H9 (cell line): ENCODE results near the gene MRGPRF. TPM values are rescaled to one million over a fixed set of nuclear protein-coding genes. Genes with fewer than 3 reads are reported as not detected.

ENCODE experiments used
- DNase-seq: peaks from one replicate; pipeline ENCODE4 v3.0.0-alpha.2; 2017
- H2AFZ ChIP-seq: one replicate; pipeline ENCODE4 v1.6.1; 2013; ENCODE audit warnings: mild to moderate bottlenecking, low read length, control low read depth, moderate library complexity
- H2AK5ac ChIP-seq: 2 replicates; pipeline ENCODE4 v1.6.1; 2013; ENCODE audit warnings: low read length, control low read depth, mixed read lengths; ENCODE audit not compliant: insufficient read length
- H2BK120ac ChIP-seq: one replicate; pipeline ENCODE4 v1.6.1; 2013; ENCODE audit warnings: low read depth, mild to moderate bottlenecking, low read length, control low read depth, inconsistent platforms; ENCODE audit not compliant: poor library complexity, severe bottlenecking
- H2BK12ac ChIP-seq: 2 replicates; pipeline ENCODE4 v1.6.1; 2013; ENCODE audit warnings: low read length, control low read depth, mixed read lengths, low read depth; ENCODE audit not compliant: insufficient read length
- H2BK15ac ChIP-seq: 2 replicates; pipeline ENCODE4 v1.6.1; 2013; ENCODE audit warnings: low read depth, low read length, control low read depth
- H2BK20ac ChIP-seq: one replicate; pipeline ENCODE4 v1.6.1; 2013; ENCODE audit warnings: low read depth, mild to moderate bottlenecking, low read length, control low read depth, inconsistent platforms; ENCODE audit not compliant: poor library complexity, severe bottlenecking
- H2BK5ac ChIP-seq: 2 replicates; pipeline ENCODE4 v1.6.1; 2013; ENCODE audit warnings: low read length, control low read depth, mixed read lengths; ENCODE audit not compliant: insufficient read length
- H3K14ac ChIP-seq: 2 replicates; pipeline ENCODE4 v1.6.1; 2013; ENCODE audit warnings: low read length, control low read depth; ENCODE audit not compliant: insufficient read depth
- H3K18ac ChIP-seq: 2 replicates; pipeline ENCODE4 v1.6.1; 2013; ENCODE audit warnings: low read depth, mild to moderate bottlenecking, mixed read lengths, low read length, control low read depth; ENCODE audit not compliant: insufficient read length
- H3K23ac ChIP-seq: 2 replicates; pipeline ENCODE4 v1.6.1; 2013; ENCODE audit warnings: low read length, control low read depth, mixed read lengths, low read depth; ENCODE audit not compliant: insufficient read length
- H3K23me2 ChIP-seq: 2 replicates; pipeline ENCODE4 v1.6.1; 2013; ENCODE audit warnings: low read depth, mild to moderate bottlenecking, mixed read lengths, low read length, control low read depth; ENCODE audit not compliant: insufficient read length, poor library complexity, severe bottlenecking
- H3K27ac ChIP-seq: 2 replicates; pipeline ENCODE4 v1.5.1; 2013; ENCODE audit warnings: low read length, control low read depth, mixed read lengths, low read depth; ENCODE audit not compliant: insufficient read length
- H3K27me3 ChIP-seq: 2 replicates; pipeline ENCODE4 v1.6.1; 2013; ENCODE audit warnings: low read length, control low read depth, inconsistent platforms; ENCODE audit not compliant: insufficient read depth
- H3K4ac ChIP-seq: 2 replicates; pipeline ENCODE4 v1.6.1; 2013; ENCODE audit warnings: low read depth, mild to moderate bottlenecking, control low read depth, inconsistent platforms, low read length, moderate library complexity
- H3K4me1 ChIP-seq: 2 replicates; pipeline ENCODE4 v1.6.1; 2013; ENCODE audit warnings: low read length, control low read depth, inconsistent platforms; ENCODE audit not compliant: insufficient read depth
- H3K4me2 ChIP-seq: 2 replicates; pipeline ENCODE4 v1.6.1; 2013; ENCODE audit warnings: low read length, control low read depth, mixed read lengths; ENCODE audit not compliant: insufficient read length, insufficient read depth
- H3K56ac ChIP-seq: 2 replicates; pipeline ENCODE4 v1.6.1; 2013; ENCODE audit warnings: low read depth, mild to moderate bottlenecking, mixed read lengths, low read length, control low read depth; ENCODE audit not compliant: insufficient read length
- H3K79me1 ChIP-seq: 2 replicates; pipeline ENCODE4 v1.6.1; 2013; ENCODE audit warnings: low read depth, mild to moderate bottlenecking, moderate library complexity, low read length, control low read depth, inconsistent platforms; ENCODE audit not compliant: insufficient read depth, poor library complexity, severe bottlenecking
- H3K79me2 ChIP-seq: 2 replicates; pipeline ENCODE4 v1.6.1; 2013; ENCODE audit warnings: low read length, control low read depth, inconsistent platforms; ENCODE audit not compliant: insufficient read depth
- H3K9ac ChIP-seq: 2 replicates; pipeline ENCODE4 v1.6.1; 2013; ENCODE audit warnings: low read length, control low read depth, mixed read lengths; ENCODE audit not compliant: insufficient read length; ENCODE audit errors: extremely low read depth
- H3K9me3 ChIP-seq: one replicate; pipeline ENCODE4 v1.6.1; 2013; ENCODE audit warnings: low read depth, low read length, inconsistent platforms; ENCODE audit not compliant: control insufficient read depth
- H3T11ph ChIP-seq: one replicate; pipeline ENCODE4 v1.6.1; 2013; ENCODE audit warnings: mild to moderate bottlenecking, low read length, control low read depth, inconsistent platforms
- H4K20me1 ChIP-seq: one replicate; pipeline ENCODE4 v1.6.1; 2013; ENCODE audit not compliant: control insufficient read depth, insufficient read length, insufficient read depth
- H4K5ac ChIP-seq: 2 replicates; pipeline ENCODE4 v1.6.1; 2013; ENCODE audit warnings: low read depth, mild to moderate bottlenecking, mixed read lengths, low read length, control low read depth; ENCODE audit not compliant: insufficient read length
- H4K8ac ChIP-seq: replicated peaks from 2 replicates; pipeline ENCODE4 v1.6.1; 2013; ENCODE audit warnings: low read length, control low read depth, mixed read lengths, low read depth; ENCODE audit not compliant: insufficient read length
- H4K91ac ChIP-seq: 2 replicates; pipeline ENCODE4 v1.6.1; 2013; ENCODE audit warnings: low read depth, mild to moderate bottlenecking, moderate library complexity, mixed read lengths, low read length, control low read depth; ENCODE audit not compliant: insufficient read length
- H3K27ac Mint-ChIP-seq, 3 experiments: 2 replicates in 2 of 3; 3 replicates in 1 of 3; pipeline ENCODE4 v1.8.0; 2020 to 2021; ENCODE audit warnings: mixed read lengths in 3 of 3, mild to moderate bottlenecking in 1 of 3, moderate library complexity in 1 of 3
- H3K27me3 Mint-ChIP-seq: 2 replicates; pipeline ENCODE4 v1.8.0; 2021; ENCODE audit warnings: low read depth, mild to moderate bottlenecking, moderate library complexity, mixed read lengths
- H3K36me3 Mint-ChIP-seq, 3 experiments: 2 replicates in 2 of 3; 3 replicates in 1 of 3; pipeline ENCODE4 v1.8.0; 2020 to 2021; ENCODE audit warnings: low read depth in 3 of 3, mixed read lengths in 3 of 3; ENCODE audit not compliant: insufficient read depth in 1 of 3
- H3K4me1 Mint-ChIP-seq, 2 experiments: 2 replicates each; pipeline ENCODE4 v1.8.0; 2020; ENCODE audit warnings: mixed read lengths in 2 of 2
- H3K4me3 Mint-ChIP-seq, 2 experiments: 2 replicates in 1 of 2; 3 replicates in 1 of 2; pipeline ENCODE4 v1.8.0; 2020 to 2021; ENCODE audit warnings: mild to moderate bottlenecking in 2 of 2, mixed read lengths in 2 of 2, moderate library complexity in 1 of 2
- H3K9me3 Mint-ChIP-seq, 2 experiments: 2 replicates in 1 of 2; 3 replicates in 1 of 2; pipeline ENCODE4 v1.8.0; 2020; ENCODE audit warnings: mild to moderate bottlenecking in 2 of 2, mixed read lengths in 2 of 2, moderate library complexity in 1 of 2
- CTCF ChIP-seq: fragments of 200-600 bp; sonication (generic); conservative IDR thresholded peaks from 3 replicates; pipeline ENCODE4 v1.8.0; 2021; ENCODE audit warnings: antibody characterized with exemption, mild to moderate bottlenecking
- whole genome bisulfite sequencing: extraction: QIAGEN DNeasy Blood & Tissue Kit; methylation state at CpG from one replicate; pipeline ENCODE4 v1.1.7; 2013; ENCODE audit warnings: missing lambda C conversion rate, low lambda C conversion rate, mixed read lengths; ENCODE audit not compliant: insufficient read length; ENCODE audit errors: extremely low coverage; 5-methylcytosine and 5-hydroxymethylcytosine counted together
- total RNA-seq: library from RNA; stranded (reverse); gene quantifications from 2 replicates; pipeline ENCODE4 v1.2.1, GENCODE V29; 2021

The MRGPRF gene
- total RNA-seq, 1 experiment from 2014 or later, result 4.0 TPM

GRCh38 chr11:69005183-69005630 lies 7.8 kb downstream of the MRGPRF start:
- no peaks in the 10 kb centered on the region for H3K79me1 ChIP-seq
- H2BK120ac ChIP-seq, result no peak overlapping the region
- no CpG with 5 or more reads among the region's 27 CpGs for WGBS
- no peak overlapping the region for H2BK5ac ChIP-seq
- H3K36me3 Mint-ChIP-seq, result peaks cover 0 to 5% (median 0%) of the 10 kb centered on the region in 3 experiments; a peak in 4 of 7 replicates
- H3K4me1 Mint-ChIP-seq, result peaks cover 14 to 15% of the 10 kb centered on the region in 2 experiments
- H4K5ac ChIP-seq, result no peak overlapping the region
- no peak overlapping the region for H3K56ac ChIP-seq
- no peaks in the 10 kb centered on the region; the same call in 1 of the 2 replicates for H3K27me3 Mint-ChIP-seq
- no peaks in the 10 kb centered on the region for H3K9me3 ChIP-seq
- peak; percentile 20 for DNase-seq
- H3K4me1 ChIP-seq, result no peaks in the 10 kb centered on the region
- no peak overlapping the region for H3K4me2 ChIP-seq
- no peaks in the 10 kb centered on the region; a peak in 1 of 5 replicates for H3K9me3 Mint-ChIP-seq
- no peak overlapping the region for H3K9ac ChIP-seq
- H3T11ph ChIP-seq, result no peak overlapping the region
- H2BK15ac ChIP-seq, result no peak overlapping the region
- no peak overlapping the region for H2BK12ac ChIP-seq
- H3K23me2 ChIP-seq, result no peaks in the 10 kb centered on the region
- H3K4ac ChIP-seq, result no peak overlapping the region
- no peak overlapping the region for H3K14ac ChIP-seq
- H3K23ac ChIP-seq, result no peak overlapping the region
- H2BK20ac ChIP-seq, result no peak overlapping the region
- no peak overlapping the region for H4K91ac ChIP-seq
- H2AK5ac ChIP-seq, result no peak overlapping the region
- no peaks in the 10 kb centered on the region for H3K27me3 ChIP-seq
- H4K20me1 ChIP-seq, result no peaks in the 10 kb centered on the region
- H3K18ac ChIP-seq, result no peak overlapping the region
- TF ChIP-seq CTCF, result no peak
- no peak overlapping the region for H4K8ac ChIP-seq
- no peak overlapping the region for H3K4me3 Mint-ChIP-seq
- no peaks in the 10 kb centered on the region for H3K79me2 ChIP-seq
- no peak overlapping the region for H2AFZ ChIP-seq
- H3K27ac Mint-ChIP-seq, result peak overlapping the region in 2 of 3 experiments; percentile 50 to 56; a peak in 3 of 7 replicates
- no peak overlapping the region for H3K27ac ChIP-seq
